ENCODE results near the gene HBG1. TPM values are rescaled to one million over a fixed set of nuclear protein-coding genes. Genes with fewer than 3 reads are reported as not detected.

HBG1 gene
- total and polyA plus RNA-seq, 9 donors, result 3.7 TPM; not detected in 8

- no peak overlapping the region for H3K4me3 ChIP-seq
- H3K36me3 ChIP-seq, result no peaks in the 10 kb centered on the region
- no peak for DNase-seq
- H3K4me1 ChIP-seq (ENCODE audit: insufficient read depth), result no peaks in the 10 kb centered on the region
- WGBS, 3 donors, result 73 to 76% (median 76%) methylated on average over 2 of the region's 2 CpGs
- TF ChIP-seq POLR2A (IDR thresholded peaks at IDR 0.05), result no peak
- no peak for TF ChIP-seq EP300 (IDR thresholded peaks at IDR 0.05)
- TF ChIP-seq CTCF (IDR thresholded peaks at IDR 0.05), result no peak
- no peaks in the 10 kb centered on the region for H3K27me3 ChIP-seq
- H3K27ac ChIP-seq, result no peak overlapping the region
- H3K9me3 ChIP-seq, result no peaks in the 10 kb centered on the region
- intact Hi-C loops (cut with DNase I), result no loop called here
These were observed 19.9 kb downstream of the HBG1 start for GRCh38 chr11:5229796-5230195.

- 89 to 97% (median 95%) methylated on average over 1 of the region's 1 CpG for WGBS, 3 donors
- no peak for TF ChIP-seq POLR2A (IDR thresholded peaks at IDR 0.05)
These were observed 20.3 kb downstream of the HBG1 start for GRCh38 chr11:5229356-5229755.

GRCh38 chr11:5228124-5228523 is 21.5 kb downstream of the HBG1 start:
- no peaks in the 10 kb centered on the region for H3K36me3 ChIP-seq
- no peak overlapping the region for H3K4me3 ChIP-seq
- H3K4me1 ChIP-seq (ENCODE audit: insufficient read depth), result no peaks in the 10 kb centered on the region
- TF ChIP-seq CTCF (IDR thresholded peaks at IDR 0.05), result no peak
- no peak for TF ChIP-seq EP300 (IDR thresholded peaks at IDR 0.05)
- TF ChIP-seq POLR2A (IDR thresholded peaks at IDR 0.05), result no peak
- no peaks in the 10 kb centered on the region for H3K9me3 ChIP-seq
- H3K27ac ChIP-seq, result no peak overlapping the region
- no peaks in the 10 kb centered on the region for H3K27me3 ChIP-seq
- no peak for DNase-seq
- 56 to 64% (median 61%) methylated on average over 5 of the region's 5 CpGs for WGBS, 3 donors
- intact Hi-C loops (cut with DNase I), result no loop called here

More at GRCh38 chr11:5229356-5229755, 20.3 kb downstream of the HBG1 start:
- no peak overlapping the region for H3K4me3 ChIP-seq
- H3K36me3 ChIP-seq, result no peaks in the 10 kb centered on the region
- no peak for DNase-seq
- H3K4me1 ChIP-seq (ENCODE audit: insufficient read depth), result no peaks in the 10 kb centered on the region
- H3K9me3 ChIP-seq, result no peaks in the 10 kb centered on the region
- intact Hi-C loops (cut with DNase I), result no loop called here
- H3K27me3 ChIP-seq, result no peaks in the 10 kb centered on the region
- H3K27ac ChIP-seq, result no peak overlapping the region

- Histone ChIP-seq H3K4me3 (no peak overlapping the region), H3K27ac (no peak overlapping the region), H3K4me1 (ENCODE audit: insufficient read depth) (no peaks in the 10 kb centered on the region), H3K36me3 (no peaks in the 10 kb centered on the region), H3K27me3 (no peaks in the 10 kb centered on the region), H3K9me3 (no peaks in the 10 kb centered on the region)
- intact Hi-C loops (cut with DNase I), result no loop called here
- no peak for DNase-seq
- TF ChIP-seq EP300 (IDR thresholded peaks at IDR 0.05) (no peak), POLR2A (IDR thresholded peaks at IDR 0.05) (no peak), CTCF (IDR thresholded peaks at IDR 0.05) (no peak)
- WGBS, 3 donors, result 37 to 60% (median 48%) methylated on average over 1 of the region's 1 CpG
These were observed 22.0 kb downstream of the HBG1 start for GRCh38 chr11:5227681-5228080.

- no peak for TF ChIP-seq CTCF (IDR thresholded peaks at IDR 0.05)
- TF ChIP-seq EP300 (IDR thresholded peaks at IDR 0.05), result no peak
- TF ChIP-seq POLR2A (IDR thresholded peaks at IDR 0.05), result no peak
- Histone ChIP-seq H3K4me1 (ENCODE audit: insufficient read depth) (no peaks in the 10 kb centered on the region), H3K27ac (no peak within 1 kb of the TSS), H3K36me3 (no peaks in the 10 kb centered on the region), H3K27me3 (no peaks in the 10 kb centered on the region), H3K9me3 (no peaks in the 10 kb centered on the region), H3K4me3 (no peak within 1 kb of the TSS)
- intact Hi-C loops (cut with DNase I), result no loop called here
- 63 to 73% (median 70%) methylated on average over 3 of the region's 3 CpGs for WGBS, 3 donors
- DNase-seq, result no peak
These were observed 22.8 kb downstream of the HBG1 start, which contains the start of gene HBB for GRCh38 chr11:5226732-5227310. Gene HBB, minus strand, starts transcription at chr11:5227071. Its CDS starts 50 bp downstream, at chr11:5227021.
